Neural progenitor cell (in vitro differentiated cells): ENCODE results near the gene SV2B.

Source experiments
- EZH2 ChIP-seq: fragments of 200-600 bp; sonication (generic); IDR thresholded peaks from 2 replicates; pipeline ENCODE4 v1.6.1; 2017; ENCODE audit warnings: antibody characterized with exemption, mild to moderate bottlenecking, moderate library complexity
- EZH2phosphoT487 ChIP-seq: fragments of 200-600 bp; sonication (generic); IDR thresholded peaks from 2 replicates; pipeline ENCODE4 v1.6.1; 2017; ENCODE audit warnings: antibody characterized with exemption
- TF ChIP-seq, protein P1 (sequence below): fragments of 200-600 bp; sonication (generic); IDR thresholded peaks from 2 replicates; pipeline ENCODE4 v1.5.1; 2017; ENCODE audit warnings: antibody characterized with exemption, mild to moderate bottlenecking

DNA sequence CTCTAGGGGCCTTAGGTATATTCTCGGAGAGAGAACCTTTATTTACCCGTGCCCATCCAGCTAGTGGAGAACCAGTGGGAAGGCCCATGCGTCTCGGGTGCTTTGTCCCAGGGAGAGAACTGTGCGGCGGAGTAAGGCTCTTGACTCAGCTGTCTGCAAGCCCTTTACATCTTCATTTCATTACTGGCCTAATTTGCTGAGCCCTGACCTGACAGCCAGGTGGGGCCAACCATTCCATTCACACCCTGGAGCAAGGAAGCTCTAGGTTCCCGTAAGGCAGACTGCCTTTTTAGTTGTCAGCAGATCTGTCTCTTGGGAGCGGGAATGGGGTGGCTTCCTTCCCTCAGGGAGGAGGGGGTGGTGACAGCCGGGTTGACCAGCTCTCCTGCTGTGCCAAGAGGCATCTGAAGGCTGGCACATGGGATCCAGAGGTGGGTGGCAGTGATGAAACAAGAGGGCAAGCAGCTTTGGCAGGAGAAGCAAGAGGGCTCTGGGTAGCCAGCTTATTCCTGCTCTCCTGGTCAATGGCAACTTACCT, 36.4 kb downstream of the SV2B start:
- no peak for TF ChIP-seq EZH2phosphoT487
- TF ChIP-seq EZH2 = no peak
- TF ChIP-seq, protein P1, sequence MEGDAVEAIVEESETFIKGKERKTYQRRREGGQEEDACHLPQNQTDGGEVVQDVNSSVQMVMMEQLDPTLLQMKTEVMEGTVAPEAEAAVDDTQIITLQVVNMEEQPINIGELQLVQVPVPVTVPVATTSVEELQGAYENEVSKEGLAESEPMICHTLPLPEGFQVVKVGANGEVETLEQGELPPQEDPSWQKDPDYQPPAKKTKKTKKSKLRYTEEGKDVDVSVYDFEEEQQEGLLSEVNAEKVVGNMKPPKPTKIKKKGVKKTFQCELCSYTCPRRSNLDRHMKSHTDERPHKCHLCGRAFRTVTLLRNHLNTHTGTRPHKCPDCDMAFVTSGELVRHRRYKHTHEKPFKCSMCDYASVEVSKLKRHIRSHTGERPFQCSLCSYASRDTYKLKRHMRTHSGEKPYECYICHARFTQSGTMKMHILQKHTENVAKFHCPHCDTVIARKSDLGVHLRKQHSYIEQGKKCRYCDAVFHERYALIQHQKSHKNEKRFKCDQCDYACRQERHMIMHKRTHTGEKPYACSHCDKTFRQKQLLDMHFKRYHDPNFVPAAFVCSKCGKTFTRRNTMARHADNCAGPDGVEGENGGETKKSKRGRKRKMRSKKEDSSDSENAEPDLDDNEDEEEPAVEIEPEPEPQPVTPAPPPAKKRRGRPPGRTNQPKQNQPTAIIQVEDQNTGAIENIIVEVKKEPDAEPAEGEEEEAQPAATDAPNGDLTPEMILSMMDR = no peak
